GM19043 (cell line): ENCODE measurements around the gene MAPKBP1.

ENCODE experiments used
- ATAC-seq: cut with Tn5 transposase; IDR thresholded peaks from one replicate; pipeline ENCODE4 v1.9.1; 2021; ENCODE audit warnings: low read depth; ENCODE audit not compliant: unreplicated experiment

The MAPKBP1 gene

DNA sequence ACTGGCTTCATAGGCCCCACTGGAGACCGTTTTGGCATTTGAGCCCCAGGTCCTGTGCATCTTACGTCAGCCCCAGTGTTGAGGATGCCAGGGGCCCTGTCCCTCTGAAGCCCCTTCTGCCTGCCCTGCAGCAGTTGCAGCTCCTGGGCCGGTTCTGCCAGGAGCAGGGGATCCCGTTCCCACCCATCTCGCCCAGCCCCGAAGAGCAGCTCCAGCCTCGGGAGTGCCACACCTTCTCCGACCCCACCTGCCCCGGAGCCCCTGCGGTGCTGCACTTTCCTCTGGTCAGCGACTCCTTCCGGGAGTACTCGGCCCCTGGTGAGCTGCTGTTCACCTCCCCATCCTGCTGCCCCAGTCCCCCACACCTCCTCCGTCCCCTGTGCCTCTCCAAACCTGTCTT, 72.9 kb downstream of the MAPKBP1 start:
- no peak for ATAC-seq

DNA sequence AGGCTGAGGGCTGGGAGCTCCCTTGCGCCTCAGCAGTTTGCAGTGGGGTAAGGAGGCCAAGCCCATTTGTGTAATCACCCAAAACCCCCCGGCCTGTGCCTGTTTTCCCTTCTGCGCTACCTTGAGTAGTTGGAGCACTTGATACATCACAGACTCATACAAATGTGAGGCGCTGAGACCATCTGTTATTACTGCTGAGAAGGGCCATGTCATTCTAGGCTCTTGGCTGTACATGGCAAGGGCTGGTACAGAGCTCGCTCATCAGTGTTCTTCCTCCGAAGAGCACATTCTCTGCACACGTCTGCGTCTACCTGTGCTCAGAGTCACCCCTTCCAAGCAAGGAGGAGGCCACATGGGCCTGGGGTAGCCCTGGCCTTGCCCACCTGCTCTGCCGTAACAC, 73.7 kb downstream of the MAPKBP1 start:
- ATAC-seq = no peak

DNA sequence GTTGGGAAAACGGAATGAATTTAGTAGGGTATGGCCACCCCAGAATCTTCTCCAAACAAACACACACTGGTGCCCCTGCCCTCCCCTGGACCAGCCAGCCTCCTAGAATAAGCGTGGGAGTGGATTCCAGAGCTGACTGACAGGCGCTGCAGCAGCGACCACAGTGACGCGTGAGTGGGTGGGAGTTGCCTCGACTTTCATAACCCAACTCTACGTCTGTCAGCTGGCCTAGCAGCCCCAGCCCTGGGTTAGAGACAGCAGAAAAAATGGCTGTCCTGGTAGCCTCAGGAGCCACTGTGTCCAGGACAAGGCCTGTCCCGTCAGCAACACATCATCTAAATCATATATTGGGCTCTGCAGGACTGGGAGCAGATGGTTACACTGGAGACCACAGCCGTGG, 74.3 kb downstream of the MAPKBP1 start:
- no peak for ATAC-seq

DNA sequence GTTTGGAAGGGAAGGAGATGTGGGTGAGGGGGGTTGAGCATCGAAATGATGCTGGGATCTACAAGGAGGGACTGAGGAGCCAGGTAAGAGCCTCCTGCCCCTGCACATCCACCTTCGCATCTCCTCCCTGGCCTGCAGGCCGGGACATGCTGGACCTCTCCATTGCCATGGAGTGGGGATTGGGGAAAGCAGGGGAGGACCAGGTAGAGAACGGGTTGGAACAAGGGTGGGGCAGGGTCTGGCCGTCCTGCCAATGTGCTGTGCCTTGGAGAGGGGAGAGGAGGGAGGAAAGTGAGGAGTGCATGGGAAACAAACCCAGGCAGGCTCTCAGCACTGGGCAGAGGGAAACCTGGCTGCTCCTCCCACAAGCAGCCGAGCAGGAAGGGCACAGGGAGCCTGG, 74.9 kb downstream of the MAPKBP1 start:
- no peak for ATAC-seq

DNA sequence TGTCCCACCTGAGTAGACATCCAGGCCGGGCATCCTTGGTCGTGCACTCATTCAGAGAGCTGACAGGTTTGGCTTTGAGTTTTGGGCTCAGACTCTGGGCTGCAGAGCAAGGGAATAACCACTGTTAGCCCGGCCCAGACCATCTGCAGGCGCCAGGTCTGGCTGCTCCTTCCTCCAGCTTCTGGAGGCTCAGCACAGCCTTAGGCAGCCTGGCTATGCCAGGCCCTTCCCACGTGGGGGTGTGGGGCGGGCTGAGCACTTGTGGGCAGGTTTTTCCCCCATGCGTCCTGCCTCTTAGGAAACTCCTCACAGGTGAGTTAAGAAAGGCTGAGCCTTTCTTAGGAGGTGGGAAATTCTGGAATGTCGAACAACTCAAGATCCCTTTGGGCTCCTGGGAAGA, 75.6 kb downstream of the MAPKBP1 start:
- ATAC-seq = no peak

DNA sequence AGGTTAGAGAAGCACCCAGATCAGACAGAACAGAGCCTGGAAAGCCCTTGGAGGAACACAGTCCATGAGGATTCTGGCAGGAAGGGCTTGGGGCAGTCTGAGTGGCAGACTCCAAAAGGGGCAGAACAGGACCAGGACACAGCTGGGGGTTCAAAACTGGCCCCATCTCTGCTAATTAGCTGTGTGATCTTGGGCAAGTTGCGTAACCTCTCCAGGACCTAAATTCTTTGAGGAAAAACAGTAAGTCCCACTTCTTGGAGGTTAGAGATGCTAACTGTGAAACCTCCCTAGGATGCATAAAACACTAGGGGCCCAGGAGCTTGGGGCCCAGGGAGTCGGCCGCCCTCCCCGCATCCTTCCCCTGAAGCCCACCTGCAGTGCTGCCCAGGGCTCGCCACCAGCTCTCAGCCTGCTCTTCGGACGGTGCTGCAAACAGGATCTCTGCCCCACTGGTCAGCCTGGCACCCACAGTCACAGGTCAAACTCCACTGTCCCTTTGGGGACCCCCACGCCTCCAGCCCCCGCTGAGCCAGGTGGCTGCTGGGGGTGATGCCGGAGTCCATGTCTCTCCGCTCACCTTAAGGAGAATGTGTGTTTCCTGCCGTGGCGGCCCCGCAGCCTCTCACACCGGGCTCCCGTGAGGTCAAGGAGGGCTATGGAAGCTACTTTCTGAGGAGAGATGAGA, 76.3 kb downstream of the MAPKBP1 start:
- ATAC-seq = no peak

DNA sequence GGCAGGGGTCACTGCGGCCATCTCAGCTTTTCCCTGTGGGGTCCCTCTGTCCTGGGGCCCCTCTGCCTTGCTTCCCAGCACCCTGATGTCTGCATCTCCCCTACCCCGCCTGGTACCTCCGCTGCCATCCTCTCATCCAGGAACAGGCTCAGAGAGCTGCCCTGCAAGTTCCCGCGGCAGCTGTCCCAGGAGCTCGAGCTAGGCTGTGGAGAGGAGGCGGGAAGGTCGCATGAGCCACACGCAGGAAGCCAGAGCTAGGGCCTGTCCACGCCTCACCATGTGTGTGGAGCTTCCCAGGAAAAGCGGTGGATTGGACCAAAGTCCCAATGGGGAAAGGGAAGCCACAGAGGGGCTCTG, 76.9 kb downstream of the MAPKBP1 start:
- ATAC-seq = no peak

DNA sequence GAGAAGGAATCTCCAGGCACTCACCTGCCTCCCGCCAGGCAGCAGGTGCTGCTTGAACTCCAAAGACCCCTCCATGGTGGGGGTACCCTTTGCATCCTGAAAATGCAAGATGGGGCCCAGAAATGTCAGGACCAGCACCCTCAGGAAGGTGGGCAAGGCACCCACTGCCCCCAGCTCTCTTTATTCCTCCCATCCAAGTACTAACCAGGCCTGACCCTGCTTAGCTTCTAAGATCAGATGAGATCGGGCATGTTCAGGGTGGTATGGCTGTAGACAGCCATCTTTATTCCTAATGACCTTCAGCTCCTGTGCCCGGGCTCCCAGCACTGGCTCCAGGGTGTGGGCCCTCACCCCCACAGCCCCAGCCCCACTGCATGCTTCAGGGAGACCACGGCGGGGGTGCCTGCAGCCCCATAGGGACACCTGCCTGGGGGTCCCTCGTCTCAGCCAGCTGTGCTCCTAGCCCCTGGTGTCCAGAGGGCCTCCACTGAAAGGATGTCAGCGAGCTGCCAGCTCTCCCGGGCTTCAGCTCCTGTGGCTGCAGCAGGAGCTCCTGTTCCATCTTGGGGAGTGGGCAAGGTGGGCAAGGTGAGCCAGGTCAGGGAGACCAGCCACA, 77.6 kb downstream of the MAPKBP1 start:
- ATAC-seq = no peak

DNA sequence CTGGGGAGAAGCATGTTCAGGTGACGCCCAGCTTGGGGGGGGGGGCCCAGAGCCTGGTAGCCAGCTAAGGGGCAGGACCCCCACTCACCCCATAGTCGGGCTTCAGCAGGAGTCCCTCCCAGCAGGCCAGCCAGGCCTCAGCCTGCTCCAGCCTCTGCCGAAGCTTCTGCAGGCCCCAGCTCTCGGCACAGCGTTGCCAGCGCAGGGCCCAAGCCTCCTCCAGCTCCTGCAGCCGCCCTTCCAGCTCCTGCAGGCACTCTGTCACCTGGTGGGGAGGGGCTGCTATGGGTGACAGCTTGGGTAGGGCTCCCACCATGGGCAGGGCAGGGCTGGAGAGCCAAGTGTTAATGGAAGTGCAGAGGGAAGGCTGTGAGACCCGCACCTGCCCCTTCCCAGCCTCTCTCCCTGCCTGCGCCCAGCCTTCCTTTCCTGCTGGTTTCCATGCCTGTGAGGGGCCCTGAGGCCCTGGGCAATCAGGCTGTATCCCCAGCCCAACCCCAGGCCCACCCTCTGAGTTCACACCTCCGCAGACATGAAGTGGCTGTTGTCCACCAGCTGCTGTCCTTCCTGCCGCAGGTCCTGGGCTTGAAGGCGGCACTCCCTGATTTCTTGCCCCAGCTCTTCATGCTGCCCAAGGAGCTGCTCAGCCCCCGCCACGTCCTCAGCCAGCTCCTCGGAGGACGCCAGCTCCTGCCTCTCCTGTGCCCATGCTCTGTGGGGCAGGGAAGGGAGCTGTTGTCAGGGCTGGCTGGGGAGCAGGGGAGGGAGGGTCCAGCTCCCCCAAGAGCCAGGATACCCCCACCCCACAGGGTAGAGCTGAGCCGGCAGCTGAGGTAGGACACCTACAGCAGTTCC, 78.7 kb downstream of the MAPKBP1 start:
- ATAC-seq = no peak

DNA sequence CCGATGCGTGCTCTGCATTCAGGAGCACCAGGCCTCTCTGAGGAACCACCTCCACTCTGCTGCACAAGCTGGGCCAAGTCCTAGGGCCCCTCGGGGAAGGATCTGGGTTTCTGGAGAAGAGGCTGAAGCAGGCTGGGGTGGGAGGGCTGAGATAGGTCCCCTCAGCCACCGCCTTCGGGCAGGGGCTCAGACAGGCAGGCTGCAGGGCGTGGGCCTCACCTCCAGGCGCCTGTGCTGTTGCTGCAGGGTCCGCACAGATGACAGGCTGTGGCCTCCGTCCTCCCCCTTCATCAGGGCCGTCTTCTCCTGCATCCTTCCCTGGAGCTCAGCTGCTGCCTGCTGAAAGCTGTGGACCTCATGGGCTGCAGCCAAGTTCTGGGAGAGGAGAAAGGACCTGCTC, 79.5 kb downstream of the MAPKBP1 start:
- no peak for ATAC-seq

DNA sequence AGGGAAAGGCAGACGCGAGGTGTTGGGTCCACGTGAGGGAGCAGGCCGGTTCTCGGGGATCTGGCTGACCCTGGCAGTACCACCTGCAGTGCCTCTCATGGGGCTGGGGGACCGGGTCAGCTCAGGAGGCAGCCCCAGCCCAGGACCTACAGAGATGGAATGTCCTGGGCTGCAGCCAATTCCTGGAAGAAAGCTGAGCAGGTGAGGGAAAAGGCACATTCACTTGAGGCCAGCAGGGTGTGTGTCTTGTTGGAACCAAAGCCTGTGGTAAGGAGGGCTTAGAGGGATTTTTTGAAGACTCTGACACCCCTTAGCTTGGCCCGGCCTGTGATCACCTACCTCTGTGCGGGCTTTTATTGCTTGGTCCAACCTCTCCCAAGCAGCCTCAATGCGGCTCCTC, 80.2 kb downstream of the MAPKBP1 start:
- ATAC-seq = no peak

DNA sequence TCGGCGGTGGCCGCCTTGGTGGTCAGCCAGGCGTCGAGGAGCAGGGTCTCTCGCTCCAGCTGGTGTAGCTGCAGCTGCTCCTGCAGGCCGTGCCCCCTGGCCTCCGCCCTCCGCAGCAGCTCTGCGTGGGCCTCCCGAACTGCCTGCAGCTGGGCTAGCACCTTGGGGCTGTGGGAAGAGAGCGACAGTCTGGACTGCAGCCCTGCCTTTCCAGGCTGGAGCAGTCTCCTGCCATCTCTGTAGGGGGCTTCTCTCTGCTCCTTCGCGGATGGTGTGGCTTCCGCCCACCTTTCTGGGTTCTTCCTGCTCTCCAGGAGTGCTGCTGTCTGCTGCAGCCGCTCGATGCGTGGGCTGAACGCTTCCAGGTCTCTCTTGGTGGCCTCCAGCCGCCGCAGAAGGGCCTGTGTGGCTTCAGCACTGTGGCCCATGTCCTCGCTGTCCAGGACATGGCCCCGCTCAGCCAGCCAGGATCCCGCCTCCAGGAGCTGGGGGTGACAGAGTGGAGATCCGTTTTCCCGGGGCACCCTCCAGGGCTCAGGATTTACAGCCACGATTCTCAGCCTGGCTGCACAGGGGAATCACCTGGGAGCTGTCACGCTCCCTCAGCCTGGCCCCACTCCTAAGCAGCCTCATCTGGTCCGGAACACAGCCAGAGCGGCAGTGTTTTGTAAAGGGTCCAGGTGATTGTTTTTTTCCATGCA, 81.1 kb downstream of the MAPKBP1 start:
- no peak for ATAC-seq

DNA sequence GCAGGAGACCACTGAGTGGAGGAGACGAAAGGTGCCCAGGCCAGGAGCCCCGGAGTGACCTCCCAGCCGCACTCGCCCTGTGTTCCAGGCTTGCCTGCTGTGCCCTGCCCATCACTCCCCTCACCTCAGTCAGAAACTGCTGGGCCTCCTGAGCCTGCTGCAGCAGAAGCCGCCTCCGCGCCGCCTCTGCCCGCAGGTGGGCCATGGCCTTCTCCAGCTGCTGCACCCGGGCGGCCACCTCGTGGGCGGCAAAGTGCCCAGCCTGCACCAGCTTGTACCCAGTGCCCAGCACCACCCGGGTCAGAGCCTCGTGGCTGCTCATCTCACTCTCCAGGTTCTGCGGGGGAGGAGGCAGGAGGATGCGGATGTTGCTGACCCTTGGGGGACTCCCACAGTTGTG, 82.0 kb downstream of the MAPKBP1 start:
- no peak for ATAC-seq

DNA sequence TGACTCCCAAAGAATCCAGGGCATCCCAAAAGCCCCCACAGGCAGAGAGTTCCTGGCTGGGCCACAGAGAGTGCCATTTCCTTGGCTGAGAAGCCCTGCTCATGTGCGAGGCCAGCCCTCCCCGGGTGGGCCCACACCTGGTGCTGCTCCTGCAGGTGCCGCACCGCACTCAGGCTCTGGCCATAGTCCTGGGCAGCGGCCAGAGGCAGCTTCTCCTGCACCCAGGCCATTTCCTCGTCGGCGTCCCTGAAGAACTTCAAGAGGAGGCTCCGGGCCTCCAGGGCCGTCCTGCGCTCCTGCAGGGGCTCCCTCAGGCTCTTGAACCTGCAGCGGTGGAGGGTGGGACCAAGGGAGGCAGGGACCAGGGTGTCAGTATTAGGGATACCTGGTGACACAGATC, 82.4 kb downstream of the MAPKBP1 start:
- no peak for ATAC-seq

DNA sequence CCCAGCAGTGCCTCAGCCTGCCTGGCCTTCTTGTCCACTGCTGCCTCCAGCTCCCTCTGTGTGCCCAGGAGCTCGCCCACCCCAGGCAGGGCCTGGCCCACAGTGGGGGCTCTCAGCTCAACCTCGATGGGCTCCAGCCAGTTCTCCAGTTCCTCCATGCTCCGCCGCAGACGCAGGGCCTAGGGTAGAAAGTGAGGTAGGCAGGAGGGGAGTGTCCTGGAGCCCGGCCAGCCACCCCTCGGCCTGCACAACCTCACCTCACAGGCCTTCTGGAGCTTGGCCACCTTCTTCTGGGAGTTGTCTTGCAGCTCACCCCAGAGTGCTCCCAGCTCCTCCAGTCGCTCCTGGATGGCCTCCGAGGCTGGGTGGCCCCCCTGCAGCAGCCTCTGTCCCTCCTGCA, 83.0 kb downstream of the MAPKBP1 start:
- ATAC-seq = no peak

DNA sequence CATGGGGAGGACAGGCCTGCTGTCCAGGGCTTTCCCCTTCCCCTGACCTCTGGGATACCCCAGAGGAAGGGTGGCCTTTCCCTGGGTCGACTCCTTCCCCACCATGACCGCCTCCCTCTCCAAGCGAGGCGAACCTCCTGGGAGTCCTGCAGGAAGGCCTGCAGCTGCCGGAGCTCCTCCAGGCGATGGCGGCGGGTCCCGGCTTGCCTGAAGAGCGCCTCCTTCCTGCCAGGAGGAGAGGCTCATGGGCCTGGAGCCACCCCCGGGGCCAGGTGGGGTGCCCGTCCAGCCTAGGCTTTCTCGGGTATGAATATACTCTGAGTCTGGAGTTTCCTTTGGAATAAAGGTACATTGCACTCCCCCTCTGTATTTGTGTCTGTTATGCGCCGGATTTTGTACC, 84.5 kb downstream of the MAPKBP1 start:
- ATAC-seq = no peak

DNA sequence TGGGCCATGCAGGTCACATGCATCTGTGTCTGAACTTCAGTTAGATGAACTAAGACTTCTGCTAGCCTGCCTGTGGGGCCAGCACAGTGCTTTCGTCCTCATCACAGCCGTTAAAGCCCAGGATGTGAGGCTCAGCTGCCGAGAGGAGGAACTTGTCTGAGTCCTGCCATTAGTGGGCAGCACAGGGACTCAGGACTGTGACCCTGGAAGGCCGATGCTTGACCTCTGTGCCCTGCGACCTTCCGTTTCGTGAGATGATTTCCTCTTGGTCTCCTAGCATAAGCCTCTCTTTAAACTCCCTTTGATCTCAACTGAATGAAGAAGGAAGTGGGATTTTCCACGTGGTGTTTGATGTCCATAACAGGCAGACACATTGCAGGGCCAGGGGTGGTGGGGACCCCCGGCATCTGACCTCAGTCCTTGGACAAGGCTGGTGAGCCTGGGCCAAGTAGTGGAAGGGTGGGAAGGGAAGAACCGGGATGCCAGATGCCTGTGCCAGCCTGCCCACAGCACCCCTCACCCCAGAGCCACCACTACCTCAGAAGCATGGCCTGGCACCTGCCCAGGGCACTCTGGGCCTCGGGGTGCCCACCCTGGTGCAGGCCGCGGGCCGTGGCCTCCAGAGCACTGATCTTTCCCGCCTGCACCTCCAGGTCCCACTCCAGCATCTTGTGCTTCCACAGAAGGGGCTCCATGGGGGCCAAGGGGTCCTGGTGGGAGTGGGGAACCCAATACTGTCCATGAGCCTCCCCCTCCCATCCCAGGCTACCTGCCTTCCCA, 86.0 kb downstream of the MAPKBP1 start:
- no peak for ATAC-seq

DNA sequence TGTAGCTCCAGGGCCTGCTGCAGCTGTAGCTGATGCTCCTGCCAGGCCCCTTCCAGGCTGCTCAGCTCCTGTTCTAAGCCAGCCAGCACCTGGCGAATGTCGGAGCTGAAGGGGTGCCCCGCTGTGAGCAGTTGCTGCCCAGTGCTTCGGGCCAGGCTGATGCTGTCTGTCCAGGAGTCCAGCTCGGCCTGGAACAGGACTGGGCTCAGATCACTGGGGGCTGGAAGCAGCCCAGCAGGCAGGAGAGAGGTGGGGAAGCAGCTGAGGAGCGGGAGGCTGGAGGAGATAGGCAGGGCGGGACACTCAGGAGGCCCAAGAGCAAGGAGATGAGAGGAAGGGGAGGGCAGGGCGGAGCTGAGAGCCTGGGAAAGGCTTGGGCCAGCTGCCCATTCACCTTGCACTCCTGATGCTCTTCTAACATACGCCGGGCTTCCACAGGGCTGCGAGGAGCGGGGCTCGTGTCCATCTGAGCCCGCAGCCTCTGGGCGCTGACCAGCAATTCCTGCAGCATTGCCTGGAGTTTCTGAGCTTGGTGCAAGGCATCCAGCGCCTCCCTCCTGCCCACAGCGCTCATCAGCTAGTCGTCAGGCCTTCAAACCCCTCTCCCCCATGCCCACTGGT, 87.6 kb downstream of the MAPKBP1 start:
- no peak for ATAC-seq

DNA sequence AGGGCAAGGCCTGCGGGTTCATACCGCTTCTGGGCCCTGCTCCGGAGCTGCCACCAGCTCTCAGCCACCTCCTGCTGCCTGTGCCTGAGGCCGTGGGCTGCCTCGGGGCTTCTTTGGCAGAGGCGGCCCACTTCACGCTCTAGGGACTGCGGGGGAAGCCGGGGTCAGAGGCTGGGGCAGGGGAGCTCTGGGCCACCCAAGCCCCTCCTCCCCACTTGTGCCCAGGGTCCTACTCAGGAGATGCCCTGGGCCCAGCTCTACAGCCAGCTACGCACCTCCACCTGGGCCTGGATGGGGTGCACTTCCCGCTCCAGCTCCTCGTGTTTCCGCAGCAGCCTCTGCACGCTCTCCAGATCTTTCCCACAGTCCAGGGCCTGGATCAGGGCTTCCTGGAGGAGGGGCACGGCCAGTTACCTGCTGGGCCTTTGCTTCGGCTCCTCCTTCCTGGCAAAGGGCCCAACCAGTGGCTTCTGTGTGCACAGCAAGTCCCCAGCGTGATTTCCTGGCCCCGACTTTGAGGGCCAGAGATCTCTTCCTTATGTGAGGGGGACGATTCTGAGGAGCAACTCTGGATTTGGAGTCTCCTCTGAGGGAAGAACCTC, 88.3 kb downstream of the MAPKBP1 start:
- ATAC-seq = no peak
